ENCODE measurements around the gene SLAIN1.

- no peak for TF ChIP-seq POLR2A (IDR thresholded peaks at IDR 0.05)
- no peak for TF ChIP-seq CTCF (IDR thresholded peaks at IDR 0.05)
Observed at GRCh38 chr13:77728265-77729125, 31.0 kb downstream of the SLAIN1 start.
